ENCODE data around the gene NSD1.
"Not testable (repeated sequence)": the region's sequence is repeated elsewhere in the genome, so short reads cannot be mapped to it uniquely, and the experiment has no call there.

NSD1 gene

GRCh38 chr5:177328545-177329231, 195.1 kb downstream of the NSD1 start:
- no peak for DNase-seq (ENCODE audit: low spot score)

- no peak for DNase-seq (ENCODE audit: low spot score)
Observed at GRCh38 chr5:177329883-177330282, 196.3 kb downstream of the NSD1 start.

GRCh38 chr5:177330991-177331842, 197.6 kb downstream of the NSD1 start:
- DNase-seq (ENCODE audit: low spot score): no peak

- DNase-seq (ENCODE audit: low spot score): no peak
Observed at GRCh38 chr5:177332031-177332895, 198.7 kb downstream of the NSD1 start.

- no peak for DNase-seq (ENCODE audit: low spot score)
Observed at GRCh38 chr5:177332896-177333260, 199.3 kb downstream of the NSD1 start.

GRCh38 chr5:177333420-177334154, 200.0 kb downstream of the NSD1 start:
- DNase-seq (ENCODE audit: low spot score): no peak

- DNase-seq (ENCODE audit: low spot score): no peak
Observed at GRCh38 chr5:177334155-177334551, 200.6 kb downstream of the NSD1 start.

GRCh38 chr5:177334781-177335700, 201.5 kb downstream of the NSD1 start:
- no peak for DNase-seq (ENCODE audit: low spot score)

- no peak for DNase-seq (ENCODE audit: low spot score)
Observed at GRCh38 chr5:177335701-177336065, 202.1 kb downstream of the NSD1 start.

- DNase-seq (ENCODE audit: low spot score): peak; percentile 54
Observed at GRCh38 chr5:177336112-177336511, 202.5 kb downstream of the NSD1 start.

- DNase-seq (ENCODE audit: low spot score): no peak
Observed at GRCh38 chr5:177336603-177337494, 203.3 kb downstream of the NSD1 start.

GRCh38 chr5:177338251-177339106, 204.9 kb downstream of the NSD1 start:
- no peak for DNase-seq (ENCODE audit: low spot score)

GRCh38 chr5:177339107-177339638, 205.6 kb downstream of the NSD1 start:
- DNase-seq (ENCODE audit: low spot score): no peak

GRCh38 chr5:177343000-177343399, 209.4 kb downstream of the NSD1 start:
- DNase-seq (ENCODE audit: low spot score): not testable (repeated sequence)

- DNase-seq (ENCODE audit: low spot score): no peak
Observed at GRCh38 chr5:177343777-177344176, 210.2 kb downstream of the NSD1 start.

- no peak for DNase-seq (ENCODE audit: low spot score)
Observed at GRCh38 chr5:177344891-177345290, 211.3 kb downstream of the NSD1 start.

- no peak for DNase-seq (ENCODE audit: low spot score)
Observed at GRCh38 chr5:177346820-177347219, 213.2 kb downstream of the NSD1 start.

- DNase-seq (ENCODE audit: low spot score): no peak
Observed at GRCh38 chr5:177347699-177348098, 214.1 kb downstream of the NSD1 start.

GRCh38 chr5:177349362-177349647, 215.7 kb downstream of the NSD1 start:
- no peak for DNase-seq (ENCODE audit: low spot score)
